Tibial artery (tissue), 4 donors: ENCODE measurements around the gene PAIP2B.

Experiments used
- DNase-seq, 2 donors: peaks; one replicate each; pipeline ENCODE4 v3.0.0-alpha.2; 2019
- H3K27ac ChIP-seq, 2 donors: fragments of 200-600 bp; sonication (generic) in 1 of 2; 1 replicate in 1 of 2; 2 replicates in 1 of 2; pipeline ENCODE4 v1.5.1; 2018 to 2019; ENCODE audit warnings: mild to moderate bottlenecking in 1 of 2
- H3K27me3 ChIP-seq, 2 donors: fragments of 200-600 bp; sonication (generic) in 1 of 2; one replicate each; pipeline versions ENCODE4 v1.5.1 to v1.6.0; 2016 to 2019
- H3K36me3 ChIP-seq, 3 donors: fragments of 200-600 bp; sonication (generic) in 2 of 3; one replicate each; pipeline ENCODE4 v1.5.1; 2016 to 2019; ENCODE audit warnings: mild to moderate bottlenecking in 2 of 3
- H3K4me1 ChIP-seq, 4 donors: fragments of 200-600 bp; sonication (generic) in 2 of 4; 1 replicate in 3 of 4; 2 replicates in 1 of 4; pipeline ENCODE4 v1.5.1; 2016 to 2019
- H3K4me3 ChIP-seq, 2 donors: fragments of 200-600 bp; sonication (generic) in 1 of 2; 1 replicate in 1 of 2; 2 replicates in 1 of 2; pipeline ENCODE4 v1.5.1; 2018 to 2019; ENCODE audit warnings: mild to moderate bottlenecking in 2 of 2
- H3K9me3 ChIP-seq, 3 donors: fragments of 200-600 bp; sonication (generic) in 1 of 3; one replicate each; pipeline ENCODE4 v1.5.1; 2016 to 2019
- CTCF ChIP-seq, 2 experiments: fragments of 200-600 bp in 1 of 2; fragments of 450-650 bp in 1 of 2; IDR thresholded peaks; one replicate each; pipeline ENCODE4 v1.5.1; 2017 to 2019; ENCODE audit warnings: antibody characterized with exemption in 2 of 2, mild to moderate bottlenecking in 1 of 2, moderate library complexity in 1 of 2
- intact Hi-C: fragments of 100-400 bp; cut with DNase I; formaldehyde crosslinking; loops from one replicate; pipeline ENCODE4 v1.15.0; 2023; ENCODE audit warnings: low total_unique reads

PAIP2B gene

GRCh38 chr2:71256421-71256820 lies 29.5 kb upstream of the PAIP2B start:
- Histone ChIP-seq H3K4me3 (no peak overlapping the region), H3K4me1 (no peaks in the 10 kb centered on the region), H3K36me3 (no peaks in the 10 kb centered on the region), H3K9me3 (no peaks in the 10 kb centered on the region), H3K27ac (no peak overlapping the region), H3K27me3 (peaks cover 0 to 2% of the 10 kb centered on the region in 2 donors)
- no peak for TF ChIP-seq CTCF (IDR thresholded peaks at IDR 0.05)
- intact Hi-C loops, result no loop called here
- DNase-seq, result no peak

GRCh38 chr2:71254776-71255175 lies 27.9 kb upstream of the PAIP2B start:
- Histone ChIP-seq H3K27ac (no peak overlapping the region), H3K9me3 (no peaks in the 10 kb centered on the region), H3K4me3 (no peak overlapping the region), H3K36me3 (no peaks in the 10 kb centered on the region), H3K4me1 (no peaks in the 10 kb centered on the region), H3K27me3 (no peaks in the 10 kb centered on the region)
- no peak for DNase-seq
- intact Hi-C loops, result no loop called here
- TF ChIP-seq CTCF (IDR thresholded peaks at IDR 0.05), result no peak

GRCh38 chr2:71254078-71254477 lies 27.2 kb upstream of the PAIP2B start:
- Histone ChIP-seq H3K27ac (no peak overlapping the region), H3K4me3 (no peak overlapping the region), H3K27me3 (no peaks in the 10 kb centered on the region), H3K9me3 (no peaks in the 10 kb centered on the region), H3K36me3 (no peaks in the 10 kb centered on the region), H3K4me1 (no peaks in the 10 kb centered on the region)
- no peak for DNase-seq
- TF ChIP-seq CTCF (IDR thresholded peaks at IDR 0.05), result no peak
- intact Hi-C loops, result no loop called here

GRCh38 chr2:71253476-71253875 lies 26.6 kb upstream of the PAIP2B start:
- DNase-seq, result no peak
- Histone ChIP-seq H3K27ac (no peak overlapping the region), H3K36me3 (no peaks in the 10 kb centered on the region), H3K27me3 (no peaks in the 10 kb centered on the region), H3K9me3 (no peaks in the 10 kb centered on the region), H3K4me3 (no peak overlapping the region), H3K4me1 (no peaks in the 10 kb centered on the region)
- intact Hi-C loops, result no loop called here
- TF ChIP-seq CTCF (IDR thresholded peaks at IDR 0.05), result no peak

DNA sequence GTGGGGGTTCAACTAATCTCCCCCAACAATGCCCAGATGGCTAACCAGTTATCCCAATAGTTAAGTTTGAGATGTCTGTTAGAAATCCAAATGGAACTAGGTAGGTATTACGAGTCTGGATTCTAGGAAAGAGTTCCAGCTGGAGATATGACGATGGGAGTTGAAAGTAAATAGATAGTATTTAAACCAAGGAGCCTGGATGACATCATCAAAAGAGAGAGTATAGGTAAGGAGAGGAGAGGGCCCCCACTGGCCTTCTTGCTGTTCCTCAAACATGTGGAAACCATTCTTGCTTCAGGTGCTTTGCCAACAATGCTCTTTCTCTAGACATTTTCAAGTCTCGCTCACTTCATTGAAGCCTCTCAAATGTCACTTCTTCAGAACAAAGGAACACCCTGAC lies 26.0 kb upstream of the PAIP2B start:
- Histone ChIP-seq H3K4me3 (no peak overlapping the region), H3K27ac (no peak overlapping the region), H3K27me3 (no peaks in the 10 kb centered on the region), H3K9me3 (no peaks in the 10 kb centered on the region), H3K4me1 (no peaks in the 10 kb centered on the region), H3K36me3 (no peaks in the 10 kb centered on the region)
- TF ChIP-seq CTCF (IDR thresholded peaks at IDR 0.05), result no peak
- intact Hi-C loops, result no loop called here
- no peak for DNase-seq

- Histone ChIP-seq H3K9me3 (no peaks in the 10 kb centered on the region), H3K36me3 (no peaks in the 10 kb centered on the region), H3K27me3 (no peaks in the 10 kb centered on the region), H3K27ac (no peak overlapping the region), H3K4me1 (no peaks in the 10 kb centered on the region), H3K4me3 (no peak overlapping the region)
- no peak for DNase-seq
- intact Hi-C loops, result no loop called here
- TF ChIP-seq CTCF (IDR thresholded peaks at IDR 0.05), result no peak
Observed at GRCh38 chr2:71250935-71251334, 24.0 kb upstream of the PAIP2B start.
